Frontal cortex (tissue), 4 donors: ENCODE measurements around the gene UNC13B. TPM values are rescaled to one million over a fixed set of nuclear protein-coding genes. Genes with fewer than 3 reads are reported as not detected.
A peak's percentile ranks its signal among the peaks of the same experiment; 100 is the strongest.
"Not testable (repeated sequence)": the region's sequence is repeated elsewhere in the genome, so short reads cannot be mapped to it uniquely, and the experiment has no call there.

Experiments used
- DNase-seq, 2 donors: peaks; one replicate each; pipeline ENCODE4 v3.0.0; 2012; ENCODE audit warnings: low spot score in 2 of 2
- FAIRE-seq: peaks from 2 replicates; lab custom pipeline; 2012; peaks lifted over from hg19 to GRCh38; lab: Jason Lieb, UNC
- total RNA-seq: library from RNA; depleted of rRNA; stranded (reverse); fragments of >200 nt; gene quantifications from one replicate; pipeline ENCODE4 v1.2.3, GENCODE V29; 2014
- donor health status: control.
- donor health status: control.
- donor health status: control.

Gene UNC13B
- 17.9 TPM for total RNA-seq

- DNase-seq (peak; percentile 91 to 96), FAIRE-seq (no peak)
Measured at GRCh38 chr9:35161713-35162604, at the start of gene UNC13B. TSS of gene UNC13B (plus strand) at chr9:35162009. CDS start at chr9:35162284, 275 bp downstream.

GRCh38 chr9:35112257-35113020 lies 49.4 kb upstream of the UNC13B start:
- FAIRE-seq (no peak), DNase-seq (no peak)

GRCh38 chr9:35114113-35114839 lies 47.5 kb upstream of the UNC13B start:
- DNase-seq: peak in 1 of 2 donors; percentile 68
- no peak for FAIRE-seq

- no peak for DNase-seq
- no peak for FAIRE-seq
Measured at GRCh38 chr9:35114840-35115628, 46.8 kb upstream of the UNC13B start.

GRCh38 chr9:35115680-35116538 lies 45.9 kb upstream of the UNC13B start, which contains the start of gene ATOSB:
TSS of gene ATOSB (minus strand) at chr9:35115862. CDS start at chr9:35108274, 7,588 bp downstream.
- DNase-seq (peak; percentile 64 to 85), FAIRE-seq (no peak)

GRCh38 chr9:35116539-35116897 lies 45.3 kb upstream of the UNC13B start:
- FAIRE-seq (no peak), DNase-seq (no peak)

GRCh38 chr9:35116898-35117551 lies 44.8 kb upstream of the UNC13B start:
- DNase-seq: peak in 1 of 2 donors; percentile 76
- no peak for FAIRE-seq

- no peak for FAIRE-seq
Measured at GRCh38 chr9:35134920-35135319, 26.9 kb upstream of the UNC13B start.

GRCh38 chr9:35135988-35136387 lies 25.8 kb upstream of the UNC13B start:
- FAIRE-seq (no peak), DNase-seq (no peak)

More at GRCh38 chr9:35134920-35135319, 26.9 kb upstream of the UNC13B start:
- no peak for DNase-seq

- FAIRE-seq: no peak
- no peak for DNase-seq
Measured at GRCh38 chr9:35136866-35137265, 24.9 kb upstream of the UNC13B start.

- no peak for DNase-seq
Measured at GRCh38 chr9:35140093-35140492, 21.7 kb upstream of the UNC13B start.

GRCh38 chr9:35142037-35142436 lies 19.8 kb upstream of the UNC13B start:
- FAIRE-seq: no peak
- DNase-seq: no peak

More at GRCh38 chr9:35140093-35140492, 21.7 kb upstream of the UNC13B start:
- no peak for FAIRE-seq

- not testable (repeated sequence) for DNase-seq, FAIRE-seq
Measured at GRCh38 chr9:35147941-35148563, 13.8 kb upstream of the UNC13B start.

- DNase-seq: no peak
- FAIRE-seq: no peak
Measured at GRCh38 chr9:35152926-35153325, 8.9 kb upstream of the UNC13B start.

- no peak for DNase-seq
- no peak for FAIRE-seq
Measured at GRCh38 chr9:35156781-35157180, 5.0 kb upstream of the UNC13B start.

- FAIRE-seq, DNase-seq: not testable (repeated sequence)
Measured at GRCh38 chr9:35157836-35158235, 4.0 kb upstream of the UNC13B start.

GRCh38 chr9:35158501-35159280 lies 3.1 kb upstream of the UNC13B start:
- no peak for FAIRE-seq
- DNase-seq: no peak
